SU-DHL-6 (cell line): ENCODE results near the gene IMPDH1.

ENCODE experiments used
- CTCF ChIP-seq: fragments of 200-600 bp; sonication (generic); IDR thresholded peaks from one replicate; pipeline ENCODE4 v1.5.1; 2017; ENCODE audit warnings: antibody characterized with exemption, mild to moderate bottlenecking, low read length, moderate library complexity; ENCODE audit not compliant: insufficient read depth, poor library complexity, severe bottlenecking
- EZH2phosphoT487 ChIP-seq: fragments of 200-600 bp; sonication (generic), shearing (Covaris generic); conservative IDR thresholded peaks from 2 replicates; pipeline ENCODE4 v1.6.1; 2018; ENCODE audit warnings: mild to moderate bottlenecking, antibody characterized with exemption, low read length, moderate library complexity, mixed read lengths

- TF ChIP-seq CTCF (no peak), EZH2phosphoT487 (no peak)
Observed at GRCh38 chr7:128410451-128410753, 620 bp upstream of the IMPDH1 start.
